PC-9 (cell line): Measurements from ENCODE around the gene EPHB2.

Experiments used
- EZH2 ChIP-seq: fragments of 200-600 bp; sonication (generic); IDR thresholded peaks from 2 replicates; pipeline ENCODE4 v1.8.0; 2017; ENCODE audit warnings: antibody characterized with exemption, low read depth
- TF ChIP-seq, protein P1 (sequence below): fragments of 200-600 bp; sonication (generic); conservative IDR thresholded peaks from 2 replicates; pipeline ENCODE4 v1.6.1; 2017; ENCODE audit warnings: mixed run types, antibody characterized with exemption, mild to moderate bottlenecking, moderate library complexity

DNA sequence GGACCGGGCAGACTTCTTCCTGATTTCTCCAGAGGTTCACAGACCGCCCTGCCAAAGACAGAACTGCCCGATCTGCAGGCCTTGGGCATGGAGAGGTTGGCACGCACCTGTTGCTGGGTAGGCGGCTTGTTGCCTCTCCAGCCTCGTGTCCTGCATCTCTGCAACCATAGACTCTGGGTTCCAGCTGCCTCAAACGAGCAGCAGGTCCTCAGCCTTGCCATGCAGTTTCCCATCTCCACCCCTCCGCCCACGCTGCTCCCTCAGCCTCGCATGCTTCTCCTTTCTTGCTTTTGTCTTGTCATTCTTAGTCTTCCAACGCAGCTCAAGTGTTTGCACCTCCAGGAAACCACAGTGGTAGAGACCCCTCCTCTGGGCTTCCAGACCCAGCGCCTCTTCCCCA, 135.8 kb downstream of the EPHB2 start:
- TF ChIP-seq, protein P1, sequence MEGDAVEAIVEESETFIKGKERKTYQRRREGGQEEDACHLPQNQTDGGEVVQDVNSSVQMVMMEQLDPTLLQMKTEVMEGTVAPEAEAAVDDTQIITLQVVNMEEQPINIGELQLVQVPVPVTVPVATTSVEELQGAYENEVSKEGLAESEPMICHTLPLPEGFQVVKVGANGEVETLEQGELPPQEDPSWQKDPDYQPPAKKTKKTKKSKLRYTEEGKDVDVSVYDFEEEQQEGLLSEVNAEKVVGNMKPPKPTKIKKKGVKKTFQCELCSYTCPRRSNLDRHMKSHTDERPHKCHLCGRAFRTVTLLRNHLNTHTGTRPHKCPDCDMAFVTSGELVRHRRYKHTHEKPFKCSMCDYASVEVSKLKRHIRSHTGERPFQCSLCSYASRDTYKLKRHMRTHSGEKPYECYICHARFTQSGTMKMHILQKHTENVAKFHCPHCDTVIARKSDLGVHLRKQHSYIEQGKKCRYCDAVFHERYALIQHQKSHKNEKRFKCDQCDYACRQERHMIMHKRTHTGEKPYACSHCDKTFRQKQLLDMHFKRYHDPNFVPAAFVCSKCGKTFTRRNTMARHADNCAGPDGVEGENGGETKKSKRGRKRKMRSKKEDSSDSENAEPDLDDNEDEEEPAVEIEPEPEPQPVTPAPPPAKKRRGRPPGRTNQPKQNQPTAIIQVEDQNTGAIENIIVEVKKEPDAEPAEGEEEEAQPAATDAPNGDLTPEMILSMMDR = no peak
- TF ChIP-seq EZH2 = no peak
